Measurements from ENCODE around the gene PERCC1. TPM values are rescaled to one million over a fixed set of nuclear protein-coding genes. Genes with fewer than 3 reads are reported as not detected.

The PERCC1 gene
- total RNA-seq, 2 experiments from 2014 or later = 0.30 TPM; not detected in 1

GRCh38 chr16:1398351-1398750 lies 32.5 kb upstream of the PERCC1 start:
- Histone ChIP-seq H3K4me3 (ENCODE audit: low read length) (no peak overlapping the region), H3K9me3 (ENCODE audit: control insufficient read depth in 1 of 2, insufficient read depth in 1 of 2, low read length in 2 of 2) (no peaks in the 10 kb centered on the region), H3K27ac (ENCODE audit: low read depth in 1 of 2, low read length in 2 of 2) (no peak overlapping the region), H3K27me3 (ENCODE audit: control insufficient read depth in 1 of 2, insufficient read depth in 2 of 2, low read length in 2 of 2) (no peaks in the 10 kb centered on the region), H3K4me1 (ENCODE audit: insufficient read depth, low read length) (no peaks in the 10 kb centered on the region), H3K36me3 (ENCODE audit: insufficient read depth, low read length) (peaks cover 70% of the 10 kb centered on the region)
- ChIA-PET POLR2A (interaction anchor here (0.7 kb wide), 1 partner anchor 573 kb away, joined by 3 read pairs; no protein-coding TSS in a partner anchor), CTCF (no interaction called here)
- H3K9me3 Mint-ChIP-seq = no peaks in the 10 kb centered on the region
- TF ChIP-seq CTCF (IDR thresholded peaks at IDR 0.05) = no peak
- no peak overlapping the region for H3K4me3 Mint-ChIP-seq
- peaks cover 51% of the 10 kb centered on the region for H3K36me3 Mint-ChIP-seq (ENCODE audit: low read depth)
- H3K4me1 Mint-ChIP-seq (ENCODE audit: low read depth) = no peaks in the 10 kb centered on the region
- DNase-seq (no peak), ATAC-seq (ENCODE audit: poor library complexity) (no peak)
- H3K27me3 Mint-ChIP-seq = no peaks in the 10 kb centered on the region
- intact Hi-C loops (cut with DNase I, micrococcal nuclease) = no loop called here
- H3K27ac Mint-ChIP-seq = no peak overlapping the region

DNA sequence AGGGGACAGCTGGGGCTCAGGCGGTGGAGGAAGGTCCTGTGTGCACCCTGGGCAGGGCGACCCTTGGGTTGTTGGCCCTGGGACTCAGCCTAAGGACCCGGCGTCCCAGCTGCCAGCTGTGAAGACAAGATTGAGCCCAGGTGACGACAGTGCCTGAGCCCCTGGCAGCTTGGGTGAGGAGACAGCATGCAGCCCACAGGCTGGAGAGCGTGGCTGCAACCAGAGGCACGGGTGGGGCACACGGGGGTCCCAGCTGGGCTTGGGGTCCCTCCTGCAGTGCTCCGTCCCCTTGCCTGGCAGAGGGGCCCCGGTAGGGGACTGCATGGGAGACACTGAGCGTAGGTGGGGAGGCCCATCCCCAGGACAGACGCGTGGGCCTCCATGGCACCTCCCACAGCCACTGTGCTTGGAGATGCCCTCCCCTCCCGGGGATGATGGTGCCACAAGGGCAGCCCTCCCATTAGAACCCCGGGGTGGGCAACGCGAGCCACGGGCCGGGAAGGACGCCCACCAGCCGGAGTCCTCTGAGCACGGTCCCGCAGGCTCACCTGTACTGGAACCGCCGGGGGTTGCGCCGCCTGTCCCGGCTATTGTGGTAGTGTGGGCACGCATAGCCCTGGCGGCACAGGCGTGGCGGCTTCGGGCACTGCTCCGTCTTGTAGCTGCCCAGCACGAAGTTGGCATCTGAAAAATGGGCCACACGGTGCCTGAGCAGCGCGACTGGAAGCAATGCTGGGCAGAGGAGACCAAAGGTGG lies 31.9 kb upstream of the PERCC1 start:
- no peak overlapping the region for H3K27ac Mint-ChIP-seq
- CTCF ChIA-PET = no interaction called here
- H3K27ac ChIP-seq (ENCODE audit: low read depth in 1 of 2, low read length in 2 of 2) = no peak overlapping the region
- H3K36me3 ChIP-seq (ENCODE audit: insufficient read depth, low read length) = peaks cover 67% of the 10 kb centered on the region
- DNase-seq (no peak), ATAC-seq (ENCODE audit: poor library complexity) (no peak)
- no peaks in the 10 kb centered on the region for H3K9me3 ChIP-seq (ENCODE audit: control insufficient read depth in 1 of 2, insufficient read depth in 1 of 2, low read length in 2 of 2)
- POLR2A ChIA-PET = no interaction called here
- no peak overlapping the region for H3K4me3 ChIP-seq (ENCODE audit: low read length)
- TF ChIP-seq CTCF (IDR thresholded peaks at IDR 0.05) = no peak
- no peaks in the 10 kb centered on the region for H3K4me1 Mint-ChIP-seq (ENCODE audit: low read depth)
- H3K9me3 Mint-ChIP-seq = no peaks in the 10 kb centered on the region
- intact Hi-C loops (cut with DNase I, micrococcal nuclease) = no loop called here
- H3K4me3 Mint-ChIP-seq = no peak overlapping the region
- no peaks in the 10 kb centered on the region for H3K4me1 ChIP-seq (ENCODE audit: insufficient read depth, low read length)
- no peaks in the 10 kb centered on the region for H3K27me3 ChIP-seq (ENCODE audit: control insufficient read depth in 1 of 2, insufficient read depth in 2 of 2, low read length in 2 of 2)
- H3K27me3 Mint-ChIP-seq = no peaks in the 10 kb centered on the region
- H3K36me3 Mint-ChIP-seq (ENCODE audit: low read depth) = peaks cover 54% of the 10 kb centered on the region

DNA sequence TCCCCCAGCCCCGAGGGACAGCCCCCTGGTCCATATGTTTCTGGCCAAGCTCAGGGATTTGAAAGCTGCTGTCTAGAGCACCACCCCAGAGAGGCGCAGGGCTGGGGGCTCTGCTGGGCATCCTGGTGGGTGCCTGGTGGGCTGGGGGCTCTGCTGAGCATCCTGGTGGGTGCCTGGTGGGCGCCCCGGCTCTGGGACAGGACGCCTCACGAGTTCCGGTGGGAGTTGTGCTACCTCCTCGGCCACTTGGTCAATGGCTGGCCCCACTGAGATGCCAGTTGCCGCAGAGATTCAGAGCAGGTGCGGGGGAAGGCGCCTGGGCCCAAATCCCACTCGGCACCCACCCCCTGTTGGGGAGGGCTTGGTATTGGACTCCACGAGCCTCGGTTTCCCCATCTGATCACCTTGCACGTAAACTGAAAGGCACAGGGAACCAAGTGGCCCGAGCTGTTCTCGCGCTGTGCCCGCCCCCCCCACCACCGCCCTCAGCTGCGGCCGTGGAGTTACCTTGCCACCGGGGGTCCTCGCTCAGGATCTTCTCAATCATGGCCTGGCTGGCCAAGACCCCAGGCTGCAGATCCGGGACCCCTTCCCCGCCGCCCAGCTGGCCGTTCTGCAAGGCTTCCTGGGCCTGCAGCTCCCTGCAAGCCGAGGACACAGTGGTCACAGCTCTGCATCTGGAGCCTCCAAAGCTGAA lies 29.7 kb upstream of the PERCC1 start:
- H3K27ac Mint-ChIP-seq = no peak overlapping the region
- H3K4me3 Mint-ChIP-seq = no peak overlapping the region
- Histone ChIP-seq H3K27me3 (ENCODE audit: control insufficient read depth in 1 of 2, insufficient read depth in 2 of 2, low read length in 2 of 2) (no peaks in the 10 kb centered on the region), H3K27ac (ENCODE audit: low read depth in 1 of 2, low read length in 2 of 2) (no peak overlapping the region), H3K36me3 (ENCODE audit: insufficient read depth, low read length) (peaks cover 72% of the 10 kb centered on the region), H3K9me3 (ENCODE audit: control insufficient read depth in 1 of 2, insufficient read depth in 1 of 2, low read length in 2 of 2) (no peaks in the 10 kb centered on the region), H3K4me3 (ENCODE audit: low read length) (no peak overlapping the region), H3K4me1 (ENCODE audit: insufficient read depth, low read length) (no peaks in the 10 kb centered on the region)
- intact Hi-C loops (cut with DNase I, micrococcal nuclease) = no loop called here
- no peak for TF ChIP-seq CTCF (IDR thresholded peaks at IDR 0.05)
- no peaks in the 10 kb centered on the region for H3K27me3 Mint-ChIP-seq
- DNase-seq = no peak
- H3K4me1 Mint-ChIP-seq (ENCODE audit: low read depth) = peaks cover 5% of the 10 kb centered on the region
- ChIA-PET POLR2A (no interaction called here), CTCF (no interaction called here)
- ATAC-seq (ENCODE audit: poor library complexity) = no peak
- peaks cover 62% of the 10 kb centered on the region for H3K36me3 Mint-ChIP-seq (ENCODE audit: low read depth)
- H3K9me3 Mint-ChIP-seq = no peaks in the 10 kb centered on the region
